ENCODE results near the gene KCNE1. TPM values are rescaled to one million over a fixed set of nuclear protein-coding genes. Genes with fewer than 3 reads are reported as not detected.

The KCNE1 gene
- polyA plus RNA-seq, 2 of the 4 experiments (the other 2 are of a cell fraction) = 0.17 TPM; not detected in 1

- TF ChIP-seq CHD2 (IDR thresholded peaks at IDR 0.05; ENCODE audit: low read length, partially characterized antibody) = no peak
- no peak for TF ChIP-seq HMGXB4 (CRISPR knock-in tag; IDR thresholded peaks at IDR 0.05; ENCODE audit: borderline replicate concordance)
- TF ChIP-seq EHMT2 (IDR thresholded peaks at IDR 0.05; ENCODE audit: low read depth) = no peak
- no peak for TF ChIP-seq BCL3 (IDR thresholded peaks at IDR 0.05)
- no peak for TF ChIP-seq ELK1 (IDR thresholded peaks at IDR 0.05; ENCODE audit: low read depth, low read length)
- no peak for TF ChIP-seq HDAC2 (IDR thresholded peaks at IDR 0.05)
- no peak for TF ChIP-seq KDM1A (IDR thresholded peaks at IDR 0.05; ENCODE audit: low read depth)
- TF ChIP-seq POLR2A (IDR thresholded peaks at IDR 0.05; ENCODE audit: low read length) = no peak
- no peak for TF ChIP-seq SMC3 (IDR thresholded peaks at IDR 0.05)
- TF ChIP-seq MYC (IDR thresholded peaks at IDR 0.05; ENCODE audit: borderline replicate concordance, low read length) = no peak
- TF ChIP-seq CBX8 (IDR thresholded peaks at IDR 0.05) = no peak
- no peak for TF ChIP-seq RCOR1 (IDR thresholded peaks at IDR 0.05; ENCODE audit: low read depth, low read length)
- TF ChIP-seq ZSCAN20 (CRISPR knock-in tag; IDR thresholded peaks at IDR 0.05) = no peak
- no peak for TF ChIP-seq USF2 (IDR thresholded peaks at IDR 0.05)
- no peak for TF ChIP-seq CHD4 (IDR thresholded peaks at IDR 0.05; ENCODE audit: borderline replicate concordance)
- TF ChIP-seq RAD21 (conservative IDR thresholded peaks at IDR 0.05 in 1 of 2, IDR thresholded peaks at IDR 0.05 in 1 of 2) = no peak
- no peak for DNase-seq (ENCODE audit: low read depth in 1 of 2, low spot score in 1 of 2)
- no peak overlapping the region for H3K4me2 ChIP-seq
- ChIA-PET POLR2A (no interaction called here), CTCF (interaction anchor here (0.7 to 1.6 kb wide), 5 partner anchors 12 to 60 kb away, joined by 3 to 7 read pairs (median 5); no protein-coding TSS in a partner anchor)
- ATAC-seq = no peak
- H3K9me3 ChIP-seq = no peaks in the 10 kb centered on the region
- H3K4me3 ChIP-seq = no peak overlapping the region
- no peak for FAIRE-seq
- peaks cover 16% of the 10 kb centered on the region for H3K4me1 ChIP-seq
- WGBS (ENCODE audit: missing lambda C conversion rate) = 79% methylated on average over 3 of the region's 3 CpGs
- no peak overlapping the region; a peak in 1 of 6 replicates for H3K27ac ChIP-seq
Measured at GRCh38 chr21:34543017-34543416, 31.0 kb upstream of the KCNE1 start.

- ATAC-seq (no peak), FAIRE-seq (no peak), DNase-seq (ENCODE audit: low read depth in 1 of 2, low spot score in 1 of 2) (no peak)
- H3K4me3 ChIP-seq = no peak overlapping the region
- no peak overlapping the region for H3K27ac ChIP-seq
- peaks cover 7% of the 10 kb centered on the region for H3K4me1 ChIP-seq
- H3K9me3 ChIP-seq = no peaks in the 10 kb centered on the region
- TF ChIP-seq CHD2 (IDR thresholded peaks at IDR 0.05; ENCODE audit: low read length, partially characterized antibody) (no peak), CBX2 (IDR thresholded peaks at IDR 0.05; ENCODE audit: borderline replicate concordance, low read depth) (no peak), TFCP2L1 (CRISPR knock-in tag; IDR thresholded peaks at IDR 0.05) (no peak), MYC (IDR thresholded peaks at IDR 0.05; ENCODE audit: borderline replicate concordance, low read length) (no peak), HDAC2 (IDR thresholded peaks at IDR 0.05) (no peak), NR3C1 (IDR thresholded peaks at IDR 0.05) (no peak), CBX8 (IDR thresholded peaks at IDR 0.05) (no peak), USF2 (IDR thresholded peaks at IDR 0.05) (no peak), CHD4 (IDR thresholded peaks at IDR 0.05; ENCODE audit: borderline replicate concordance) (no peak), ZSCAN20 (CRISPR knock-in tag; IDR thresholded peaks at IDR 0.05) (no peak), EHF (CRISPR knock-in tag; IDR thresholded peaks at IDR 0.05) (no peak), REST (IDR thresholded peaks at IDR 0.05) (no peak), PHF8 (IDR thresholded peaks at IDR 0.05; ENCODE audit: borderline replicate concordance, low read depth) (no peak), ZNF302 (CRISPR knock-in tag; IDR thresholded peaks at IDR 0.05) (no peak), FOSB (CRISPR knock-in tag; IDR thresholded peaks at IDR 0.05) (no peak), GATA3 (IDR thresholded peaks at IDR 0.05; ENCODE audit: borderline replicate concordance) (no peak), ZC3H11A (IDR thresholded peaks at IDR 0.05) (no peak), POLR2AphosphoS2 (conservative IDR thresholded peaks at IDR 0.05; ENCODE audit: low read length) (no peak)
- ChIA-PET POLR2A (no interaction called here), CTCF (no interaction called here)
- H3K4me2 ChIP-seq = no peak overlapping the region
- WGBS (ENCODE audit: missing lambda C conversion rate) = 85% methylated on average over 5 of the region's 5 CpGs
Measured at GRCh38 chr21:34540206-34540605, 28.2 kb upstream of the KCNE1 start.

Measured in A549 (cell line).